ENCODE results near the gene CMTR2.

CMTR2 gene

GRCh38 chr16:71246309-71246708, 42.9 kb downstream of the CMTR2 start:
- TF ChIP-seq CTBP1 (IDR thresholded peaks at IDR 0.05; ENCODE audit: borderline replicate concordance) (no peak), ARNT (IDR thresholded peaks at IDR 0.05) (no peak), SUZ12 (IDR thresholded peaks at IDR 0.05) (no peak), BHLHE40 (IDR thresholded peaks at IDR 0.05; ENCODE audit: borderline replicate concordance) (no peak), FOXA1 (IDR thresholded peaks at IDR 0.05) (no peak), LEF1 (IDR thresholded peaks at IDR 0.05; ENCODE audit: borderline replicate concordance) (no peak), TARDBP (IDR thresholded peaks at IDR 0.05) (no peak), ELF4 (IDR thresholded peaks at IDR 0.05) (no peak), FOXM1 (IDR thresholded peaks at IDR 0.05; ENCODE audit: borderline replicate concordance) (no peak), FOXK2 (IDR thresholded peaks at IDR 0.05) (no peak), L3MBTL2 (conservative IDR thresholded peaks at IDR 0.05) (no peak)
- TF ChIP-seq, protein P1, sequence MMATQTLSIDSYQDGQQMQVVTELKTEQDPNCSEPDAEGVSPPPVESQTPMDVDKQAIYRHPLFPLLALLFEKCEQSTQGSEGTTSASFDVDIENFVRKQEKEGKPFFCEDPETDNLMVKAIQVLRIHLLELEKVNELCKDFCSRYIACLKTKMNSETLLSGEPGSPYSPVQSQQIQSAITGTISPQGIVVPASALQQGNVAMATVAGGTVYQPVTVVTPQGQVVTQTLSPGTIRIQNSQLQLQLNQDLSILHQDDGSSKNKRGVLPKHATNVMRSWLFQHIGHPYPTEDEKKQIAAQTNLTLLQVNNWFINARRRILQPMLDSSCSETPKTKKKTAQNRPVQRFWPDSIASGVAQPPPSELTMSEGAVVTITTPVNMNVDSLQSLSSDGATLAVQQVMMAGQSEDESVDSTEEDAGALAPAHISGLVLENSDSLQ (IDR thresholded peaks at IDR 0.05), result no peak
- DNase-seq (ENCODE audit: extremely low spot score), result no peak
- POLR2A ChIA-PET, result no interaction called here
- CTCF ChIA-PET, result no interaction called here

- ChIA-PET POLR2A (no interaction called here), CTCF (no interaction called here)
- no peak for TF ChIP-seq FOXK2 (IDR thresholded peaks at IDR 0.05)
- no peak for TF ChIP-seq NFRKB (IDR thresholded peaks at IDR 0.05)
- no peak for TF ChIP-seq SUZ12 (IDR thresholded peaks at IDR 0.05)
- TF ChIP-seq L3MBTL2 (conservative IDR thresholded peaks at IDR 0.05), result no peak
- TF ChIP-seq FOXM1 (IDR thresholded peaks at IDR 0.05; ENCODE audit: borderline replicate concordance), result no peak
- TF ChIP-seq HDGF (IDR thresholded peaks at IDR 0.05; ENCODE audit: borderline replicate concordance), result no peak
- no peak for TF ChIP-seq ELF4 (IDR thresholded peaks at IDR 0.05)
- TF ChIP-seq FOXA1 (IDR thresholded peaks at IDR 0.05), result no peak
- TF ChIP-seq TARDBP (IDR thresholded peaks at IDR 0.05), result no peak
- no peak for TF ChIP-seq ARNT (IDR thresholded peaks at IDR 0.05)
- no peak for DNase-seq (ENCODE audit: extremely low spot score)
Measured at GRCh38 chr16:71244521-71244920, 44.7 kb downstream of the CMTR2 start.

GRCh38 chr16:71242601-71243000, 46.6 kb downstream of the CMTR2 start:
- ChIA-PET POLR2A (no interaction called here), CTCF (no interaction called here)
- no peak for DNase-seq (ENCODE audit: extremely low spot score)
- TF ChIP-seq LEF1 (IDR thresholded peaks at IDR 0.05; ENCODE audit: borderline replicate concordance) (no peak), FOXA1 (IDR thresholded peaks at IDR 0.05) (no peak), TARDBP (IDR thresholded peaks at IDR 0.05) (no peak), BHLHE40 (IDR thresholded peaks at IDR 0.05; ENCODE audit: borderline replicate concordance) (no peak), NFRKB (IDR thresholded peaks at IDR 0.05) (no peak), ZNF384 (IDR thresholded peaks at IDR 0.05) (no peak), L3MBTL2 (conservative IDR thresholded peaks at IDR 0.05) (no peak), SP1 (IDR thresholded peaks at IDR 0.05) (no peak), FOXK2 (IDR thresholded peaks at IDR 0.05) (no peak), ARNT (IDR thresholded peaks at IDR 0.05) (no peak), ELF4 (IDR thresholded peaks at IDR 0.05) (no peak)
- TF ChIP-seq, protein P1 (IDR thresholded peaks at IDR 0.05), result no peak

DNA sequence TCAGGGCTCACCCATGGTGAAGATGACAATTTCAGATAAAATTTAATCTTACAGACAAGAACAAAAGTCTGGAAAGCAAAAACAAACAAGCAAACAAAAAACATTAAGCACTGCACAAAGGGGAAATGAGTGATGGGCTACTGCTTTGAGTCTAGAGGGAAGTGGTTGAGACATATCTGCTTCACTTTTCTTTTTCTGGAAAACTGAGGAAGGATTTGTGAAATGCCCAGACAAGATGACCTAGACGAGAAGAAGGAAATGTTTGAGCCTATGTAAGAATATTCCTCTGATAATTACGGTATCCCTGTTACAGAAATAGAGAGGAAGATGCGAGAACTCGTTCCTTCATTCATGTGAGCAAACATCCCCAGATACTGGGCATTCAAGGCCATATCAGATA, 47.2 kb downstream of the CMTR2 start:
- no peak for DNase-seq (ENCODE audit: extremely low spot score)
- TF ChIP-seq BHLHE40 (IDR thresholded peaks at IDR 0.05; ENCODE audit: borderline replicate concordance) (no peak), FOXM1 (IDR thresholded peaks at IDR 0.05; ENCODE audit: borderline replicate concordance) (no peak), LEF1 (IDR thresholded peaks at IDR 0.05; ENCODE audit: borderline replicate concordance) (no peak), FOXK2 (IDR thresholded peaks at IDR 0.05) (no peak), ELF4 (IDR thresholded peaks at IDR 0.05) (no peak), ARNT (IDR thresholded peaks at IDR 0.05) (no peak)
- TF ChIP-seq, protein P1 (IDR thresholded peaks at IDR 0.05), result no peak
- ChIA-PET POLR2A (no interaction called here), CTCF (no interaction called here)

All from HEK293T (cell line).